ENCODE data around the gene JMJD6. TPM values are rescaled to one million over a fixed set of nuclear protein-coding genes. Genes with fewer than 3 reads are reported as not detected.
A peak's percentile ranks its signal among the peaks of the same experiment; 100 is the strongest.
"Not testable (repeated sequence)": the region's sequence is repeated elsewhere in the genome, so short reads cannot be mapped to it uniquely, and the experiment has no call there.

JMJD6 gene
- total RNA-seq, 2 donors from 2014 or later: 38.6 to 41.6 TPM

- H3K9ac ChIP-seq (ENCODE audit: low read depth in 2 of 2, low read length in 2 of 2): peak overlapping the region; percentile 91 to 99
- H3K4me3 ChIP-seq: peak overlapping the region; percentile 79
- peak overlapping the region; percentile 100 for H3K27ac ChIP-seq
- peaks cover 4% of the 10 kb centered on the region for H3K4me1 ChIP-seq
- intact Hi-C loops (cut with DNase I): no loop called here
- H3K9me3 ChIP-seq: no peaks in the 10 kb centered on the region
- no peaks in the 10 kb centered on the region for H3K36me3 ChIP-seq
- no peak for DNase-seq
- no peak for TF ChIP-seq CTCF (IDR thresholded peaks at IDR 0.05)
- no peaks in the 10 kb centered on the region for H3K27me3 ChIP-seq
These were observed 9.4 kb upstream of the JMJD6 start for GRCh38 chr17:76735586-76736348.

GRCh38 chr17:76735006-76735405 is 8.6 kb upstream of the JMJD6 start:
- no peak for TF ChIP-seq CTCF (IDR thresholded peaks at IDR 0.05)
- Histone ChIP-seq H3K9me3 (no peaks in the 10 kb centered on the region), H3K27ac (peak overlapping the region; percentile 100), H3K36me3 (no peaks in the 10 kb centered on the region), H3K4me1 (peaks cover 4% of the 10 kb centered on the region), H3K9ac (ENCODE audit: low read depth in 2 of 2, low read length in 2 of 2) (peak overlapping the region in 1 of 2 donors; percentile 91), H3K27me3 (no peaks in the 10 kb centered on the region), H3K4me3 (peak overlapping the region; percentile 79)
- intact Hi-C loops (cut with DNase I): no loop called here
- DNase-seq: no peak

GRCh38 chr17:76734080-76734840 is 7.9 kb upstream of the JMJD6 start:
- TF ChIP-seq CTCF (IDR thresholded peaks at IDR 0.05): no peak
- peak overlapping the region; percentile 100 for H3K27ac ChIP-seq
- peak; percentile 36 for DNase-seq
- peaks cover 4% of the 10 kb centered on the region for H3K4me1 ChIP-seq
- peak overlapping the region in 1 of 2 donors; percentile 91 for H3K9ac ChIP-seq (ENCODE audit: low read depth in 2 of 2, low read length in 2 of 2)
- H3K9me3 ChIP-seq: no peaks in the 10 kb centered on the region
- peak overlapping the region; percentile 79 for H3K4me3 ChIP-seq
- H3K36me3 ChIP-seq: no peaks in the 10 kb centered on the region
- no peaks in the 10 kb centered on the region for H3K27me3 ChIP-seq
- intact Hi-C loops (cut with DNase I): no loop called here

GRCh38 chr17:76733618-76733957 is 7.2 kb upstream of the JMJD6 start:
- no peak for DNase-seq
- TF ChIP-seq CTCF (IDR thresholded peaks at IDR 0.05): no peak
- Histone ChIP-seq H3K27ac (no peak overlapping the region), H3K4me1 (no peaks in the 10 kb centered on the region), H3K4me3 (no peak overlapping the region), H3K27me3 (no peaks in the 10 kb centered on the region), H3K9me3 (no peaks in the 10 kb centered on the region), H3K9ac (ENCODE audit: low read depth in 2 of 2, low read length in 2 of 2) (peak overlapping the region in 1 of 2 donors; percentile 34), H3K36me3 (no peaks in the 10 kb centered on the region)
- intact Hi-C loops (cut with DNase I): no loop called here

GRCh38 chr17:76732734-76733617 is 6.6 kb upstream of the JMJD6 start:
- Histone ChIP-seq H3K4me3 (no peak overlapping the region), H3K4me1 (no peaks in the 10 kb centered on the region), H3K36me3 (no peaks in the 10 kb centered on the region), H3K27ac (no peak overlapping the region), H3K9me3 (no peaks in the 10 kb centered on the region), H3K27me3 (no peaks in the 10 kb centered on the region), H3K9ac (ENCODE audit: low read depth in 2 of 2, low read length in 2 of 2) (peak overlapping the region in 1 of 2 donors; percentile 34)
- no peak for DNase-seq
- no peak for TF ChIP-seq CTCF (IDR thresholded peaks at IDR 0.05)
- intact Hi-C loops (cut with DNase I): no loop called here

GRCh38 chr17:76731800-76732733 is 5.7 kb upstream of the JMJD6 start:
- H3K27ac ChIP-seq: not testable (repeated sequence)

More at GRCh38 chr17:76731800-76732733, 5.7 kb upstream of the JMJD6 start:
- H3K9ac ChIP-seq (ENCODE audit: low read depth in 2 of 2, low read length in 2 of 2); DNase-seq; H3K36me3 ChIP-seq; intact Hi-C loops (cut with DNase I); H3K4me1 ChIP-seq; H3K9me3 ChIP-seq; H3K27me3 ChIP-seq; H3K4me3 ChIP-seq: not testable (repeated sequence)

Measured in colonic mucosa (tissue), 4 donors.